HG03064 (cell line): ENCODE data around the gene TMEM63A.
A peak's percentile ranks its signal among the peaks of the same experiment; 100 is the strongest.

Experiments
- ATAC-seq: cut with Tn5 transposase; IDR thresholded peaks from one replicate; pipeline ENCODE4 v1.9.1; 2021; ENCODE audit warnings: low read depth; ENCODE audit not compliant: unreplicated experiment

TMEM63A gene

GRCh38 chr1:225868631-225869330 lies 13.4 kb downstream of the TMEM63A start:
- ATAC-seq, result no peak

- ATAC-seq, result no peak
Observed at GRCh38 chr1:225866981-225867380, 15.2 kb downstream of the TMEM63A start.

GRCh38 chr1:225866061-225866837 lies 15.9 kb downstream of the TMEM63A start:
- no peak for ATAC-seq

DNA sequence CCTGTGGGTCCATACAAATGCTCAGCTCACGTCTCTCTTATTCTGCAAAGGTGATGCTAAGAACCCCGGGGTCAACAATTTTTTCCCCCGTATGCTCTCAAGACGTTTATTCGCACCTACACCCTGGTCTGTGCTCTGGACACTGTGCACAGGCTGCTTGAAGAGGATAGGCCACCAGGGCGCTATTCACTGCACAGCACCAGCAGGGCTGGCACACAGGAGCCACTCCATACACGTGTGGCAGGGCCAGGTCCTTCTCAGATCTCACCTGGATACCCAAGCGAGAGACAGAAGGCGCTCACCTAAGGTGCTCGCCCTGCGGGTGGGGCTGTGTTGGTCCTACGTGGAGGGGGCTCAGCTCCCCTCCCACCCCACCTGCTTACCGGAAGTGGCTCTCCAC lies 16.7 kb downstream of the TMEM63A start:
- ATAC-seq, result no peak

GRCh38 chr1:225863167-225863566 lies 19.0 kb downstream of the TMEM63A start:
- no peak for ATAC-seq

DNA sequence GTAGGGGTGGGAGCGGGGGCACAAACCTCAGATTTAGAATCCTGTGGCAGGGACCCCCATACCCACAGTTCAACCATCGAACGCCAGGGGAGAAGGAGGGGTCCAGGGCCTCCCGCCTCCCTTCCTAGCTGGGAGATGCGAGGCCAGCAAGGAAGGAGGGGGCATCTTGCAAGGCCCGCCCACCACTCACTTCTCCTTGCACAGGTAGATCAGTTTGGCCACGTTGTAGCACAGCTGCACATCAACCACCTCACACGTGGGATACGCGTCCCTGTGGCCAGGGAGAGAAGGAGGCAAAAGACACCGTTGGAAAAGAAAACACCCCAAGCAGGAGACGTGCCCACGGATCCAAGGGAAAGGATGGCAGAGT lies 19.6 kb downstream of the TMEM63A start:
- no peak for ATAC-seq

GRCh38 chr1:225861834-225862580 lies 20.2 kb downstream of the TMEM63A start:
- ATAC-seq, result no peak

DNA sequence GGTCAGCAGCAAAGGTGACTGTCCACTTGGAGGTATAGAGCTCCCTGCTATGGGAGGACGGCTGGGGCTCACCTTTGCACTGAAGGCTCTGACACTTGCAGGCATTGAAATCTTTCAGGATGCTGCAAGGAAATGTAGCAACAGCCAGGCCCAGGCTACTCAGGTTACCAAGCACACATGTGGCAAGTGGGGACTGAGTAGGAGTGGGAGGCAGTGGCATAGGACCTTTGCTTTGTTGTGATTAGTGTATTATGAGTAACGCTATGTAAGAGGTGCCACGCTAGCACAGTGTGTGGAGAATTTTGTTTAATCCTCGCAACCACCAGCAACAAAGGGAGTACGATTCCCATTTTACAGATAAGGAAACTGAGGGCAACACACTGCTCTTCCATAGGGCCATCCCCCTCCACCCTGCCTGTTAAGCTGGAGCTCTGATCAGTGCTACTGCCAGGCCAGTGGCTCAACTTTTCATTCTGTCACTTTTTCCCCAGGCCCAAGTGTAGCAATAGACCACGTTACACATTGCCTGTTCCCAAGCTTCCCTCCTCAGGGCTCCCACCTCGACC lies 21.2 kb downstream of the TMEM63A start:
- no peak for ATAC-seq

GRCh38 chr1:225860107-225860506 lies 22.1 kb downstream of the TMEM63A start:
- no peak for ATAC-seq

DNA sequence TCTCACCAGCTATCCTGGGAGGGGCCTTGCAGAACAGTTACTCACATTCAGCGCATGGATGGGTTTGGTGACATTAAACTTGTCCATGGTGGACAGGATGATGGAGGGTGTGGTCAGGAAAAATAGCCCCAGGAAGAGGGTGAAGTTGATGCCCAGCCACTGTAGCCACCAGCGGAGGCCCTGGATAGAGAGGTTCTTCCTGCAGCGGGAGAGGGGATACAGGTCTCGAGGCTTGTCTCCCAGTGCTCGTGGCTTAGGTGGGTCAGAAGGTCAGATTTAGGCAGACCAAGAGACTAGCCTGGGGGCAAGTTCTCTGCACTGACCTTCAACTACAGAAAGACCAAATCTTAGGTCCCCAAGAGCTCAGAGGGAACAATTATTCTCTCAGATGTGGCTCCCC lies 23.0 kb downstream of the TMEM63A start:
- no peak for ATAC-seq

GRCh38 chr1:225857256-225857655 lies 24.9 kb downstream of the TMEM63A start:
- ATAC-seq, result no peak

DNA sequence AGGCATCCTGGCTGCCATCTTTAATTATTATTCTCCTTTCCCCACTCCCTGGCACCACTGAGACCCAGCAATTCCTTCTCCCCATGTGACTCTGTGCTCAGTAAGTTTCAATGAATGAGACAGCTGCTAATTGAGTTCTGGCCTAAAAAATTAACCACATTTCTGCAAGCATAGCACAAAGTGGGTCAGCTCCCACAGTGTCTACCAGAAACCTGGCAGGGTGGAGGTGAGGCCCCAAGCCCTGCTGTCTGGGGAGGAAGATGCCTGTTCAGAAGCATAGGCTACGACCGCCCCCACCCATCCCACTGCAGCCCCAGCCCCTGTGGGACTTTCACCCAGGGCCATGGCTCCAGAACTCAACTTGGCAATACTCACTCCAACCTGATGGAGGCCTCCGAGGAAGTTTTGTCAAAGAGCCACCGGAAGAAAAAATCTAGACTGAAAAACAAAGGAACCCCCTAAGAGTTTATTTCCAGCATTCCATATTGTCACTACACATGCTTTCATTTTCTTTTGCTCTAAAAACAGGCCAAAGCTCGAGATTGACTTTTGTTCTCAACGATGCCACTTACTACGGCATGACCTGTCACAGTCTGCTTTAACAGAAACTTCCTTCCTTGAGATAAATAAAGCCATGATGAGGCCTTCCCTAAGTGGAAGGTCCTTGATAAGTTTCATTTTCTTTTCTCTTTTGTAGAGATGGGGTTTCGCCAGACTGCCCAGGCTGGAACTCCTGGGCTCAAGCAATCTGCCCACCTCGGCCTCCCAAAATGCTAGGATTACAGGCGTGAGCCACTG lies 26.5 kb downstream of the TMEM63A start:
- no peak for ATAC-seq

DNA sequence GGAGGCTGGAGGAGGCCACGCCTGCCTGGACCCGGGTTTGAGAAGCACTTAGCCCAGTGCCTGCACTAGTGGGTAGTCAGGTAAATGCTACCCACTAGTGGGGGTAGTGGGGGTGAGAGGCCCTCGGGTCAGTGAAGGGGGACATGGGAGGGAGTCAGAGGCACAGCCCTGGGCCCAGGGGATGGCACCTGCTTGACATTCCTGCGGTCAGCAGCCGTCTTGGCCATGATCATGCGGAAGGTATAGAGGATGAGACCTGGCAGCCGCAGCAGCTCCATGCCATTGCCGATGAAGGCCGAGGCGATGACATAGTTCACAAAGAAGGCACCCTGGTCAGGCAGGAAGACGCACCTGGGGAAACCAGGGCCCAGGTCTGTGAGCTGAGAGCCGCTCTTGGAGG lies 28.7 kb downstream of the TMEM63A start:
- ATAC-seq, result no peak

DNA sequence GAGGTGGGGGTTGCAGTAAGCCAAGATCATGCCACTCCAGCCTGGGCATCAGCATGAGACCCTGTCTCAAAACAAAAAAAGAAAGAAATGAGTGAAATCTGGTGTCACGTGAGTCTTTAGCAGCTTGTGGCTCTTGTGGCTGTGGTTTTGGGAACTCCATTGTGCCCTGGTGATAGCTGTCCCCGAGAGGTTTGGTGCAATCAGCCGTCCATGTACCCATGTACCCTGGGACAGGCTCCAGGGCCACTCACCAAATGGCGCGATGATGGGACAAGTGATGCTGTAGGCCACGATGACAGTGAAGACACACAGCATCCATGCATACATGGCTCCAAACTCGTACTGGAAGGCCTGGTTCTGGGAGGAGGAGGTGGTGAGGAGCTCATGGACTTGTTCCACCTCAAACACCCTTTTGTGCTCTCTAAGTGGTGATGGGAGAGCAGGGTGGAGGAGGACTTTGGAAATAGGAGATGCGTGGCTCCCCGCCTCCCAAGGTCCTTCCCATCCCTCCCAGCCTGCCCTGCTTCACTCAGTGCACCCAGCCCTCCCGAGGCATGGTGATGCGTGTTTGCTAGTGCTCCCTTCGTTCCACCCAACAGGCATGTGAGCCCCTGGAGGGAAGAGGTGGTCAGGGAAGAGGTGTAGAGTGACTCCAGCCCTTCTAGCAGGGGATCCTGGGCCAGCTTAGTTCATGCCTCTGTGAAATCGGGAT lies 29.6 kb downstream of the TMEM63A start:
- ATAC-seq, result no peak

GRCh38 chr1:225851805-225852204 lies 30.4 kb downstream of the TMEM63A start:
- ATAC-seq, result peak; percentile 46

DNA sequence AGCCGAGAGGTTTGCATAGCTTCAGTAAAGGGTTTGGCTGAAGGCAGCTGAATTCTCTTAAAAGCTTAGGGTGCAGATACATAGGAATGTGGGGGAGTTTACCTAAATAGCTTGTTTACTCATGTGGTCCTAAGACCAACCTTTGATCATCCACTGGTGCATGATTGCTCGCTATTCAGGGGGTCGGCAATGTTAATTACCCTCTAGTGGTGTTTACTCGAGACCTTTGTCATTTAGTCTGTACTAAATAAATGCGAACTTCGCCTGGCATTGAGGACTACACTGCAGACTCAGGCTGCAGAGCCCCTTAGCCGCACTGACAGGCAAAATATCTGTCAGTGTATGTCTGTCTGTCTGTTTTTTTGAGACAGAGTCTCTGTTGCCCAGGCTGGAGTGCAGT lies 31.8 kb downstream of the TMEM63A start:
- no peak for ATAC-seq

DNA sequence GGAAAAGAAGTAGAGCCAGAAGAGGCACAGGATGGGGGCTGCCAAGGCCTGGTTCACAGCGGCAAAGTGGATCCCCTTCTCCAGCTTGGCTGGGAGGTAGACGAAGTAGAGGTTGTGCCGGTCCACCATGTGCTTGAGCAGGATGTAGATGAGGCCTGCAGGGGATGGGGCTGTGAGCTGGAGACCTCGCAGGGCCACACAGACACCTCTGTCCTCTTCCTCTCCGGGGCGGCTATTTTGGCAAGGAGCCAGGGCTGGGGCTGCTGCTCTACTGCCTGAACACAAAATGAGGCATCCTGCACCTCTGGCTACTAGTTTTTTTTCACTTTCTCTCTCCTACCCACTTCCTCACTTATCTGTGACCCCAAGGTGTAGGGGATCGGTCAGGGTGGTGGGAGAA lies 32.3 kb downstream of the TMEM63A start:
- ATAC-seq, result no peak

DNA sequence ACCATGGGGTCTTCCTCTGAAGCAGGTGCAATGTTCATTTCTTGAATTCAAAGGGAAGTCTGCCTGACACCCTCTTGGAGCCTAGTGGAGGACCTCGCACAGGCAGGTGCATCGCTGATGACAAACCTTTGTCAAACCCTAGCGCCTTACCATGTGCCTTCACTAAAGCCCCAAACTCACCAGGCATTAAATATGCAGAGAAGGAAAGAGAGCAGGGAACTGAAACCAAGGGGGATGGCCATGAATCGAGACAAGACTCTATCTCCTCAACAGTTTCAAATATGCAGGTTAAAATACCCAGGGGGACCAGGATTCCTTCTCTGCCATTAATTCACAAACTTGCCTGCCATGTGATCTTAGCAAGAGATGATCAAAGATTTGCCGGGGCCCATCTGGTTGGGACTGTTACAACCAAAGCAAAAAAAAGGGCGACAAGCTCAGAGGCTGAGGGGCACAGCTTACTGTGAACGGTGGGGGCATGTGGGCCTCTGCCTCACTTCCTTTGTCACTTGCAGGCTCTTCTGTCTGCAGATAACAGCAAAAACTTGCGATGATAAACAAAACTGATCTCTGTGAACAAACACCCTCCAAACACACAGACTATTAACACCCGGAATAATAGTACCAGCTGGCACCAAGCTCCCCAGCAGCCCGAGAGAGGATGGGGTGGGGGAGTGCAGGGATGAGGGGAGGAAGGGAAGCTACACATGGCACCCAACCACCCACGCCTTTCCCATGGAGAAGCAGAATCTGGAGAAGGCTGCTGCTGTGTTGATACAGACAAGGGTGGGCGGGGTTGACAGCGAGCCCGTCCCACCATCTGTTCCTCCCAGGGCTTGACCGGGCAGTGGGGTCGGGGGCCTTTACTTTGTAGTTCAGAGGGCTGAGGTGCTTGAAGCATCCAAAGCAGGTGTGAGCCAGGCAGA lies 33.9 kb downstream of the TMEM63A start:
- ATAC-seq, result peak; percentile 61

- ATAC-seq, result no peak
Observed at GRCh38 chr1:225847610-225848009, 34.6 kb downstream of the TMEM63A start.
